HG02938 (cell line): ENCODE results near the gene ASCC1.
A peak's percentile ranks its signal among the peaks of the same experiment; 100 is the strongest.
"Not testable (repeated sequence)": the region's sequence is repeated elsewhere in the genome, so short reads cannot be mapped to it uniquely, and the experiment has no call there.

ENCODE experiments used
- ATAC-seq: cut with Tn5 transposase; IDR thresholded peaks from one replicate; pipeline ENCODE4 v1.9.1; 2021; ENCODE audit warnings: mild to moderate bottlenecking, moderate library complexity; ENCODE audit not compliant: unreplicated experiment

ASCC1 gene

DNA sequence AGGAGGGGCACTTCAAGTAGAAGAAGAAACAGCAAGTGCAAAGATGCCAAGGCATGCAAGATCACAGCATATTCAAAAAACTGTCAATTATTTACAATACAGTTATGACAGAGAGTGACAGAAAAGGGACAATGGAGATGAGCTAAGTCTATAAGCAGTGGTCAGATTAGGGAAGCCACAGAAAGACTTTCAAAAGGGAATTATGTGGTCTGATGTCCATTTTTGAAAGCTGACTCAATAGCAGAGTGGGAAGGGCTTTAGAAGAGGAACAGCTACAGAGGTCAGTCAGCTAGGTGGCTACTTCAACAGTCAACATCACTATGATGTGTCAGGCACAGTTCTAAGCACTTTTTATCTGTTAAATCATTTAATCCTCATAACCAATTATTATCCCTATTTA lies 82.6 kb downstream of the ASCC1 start:
- peak; percentile 95 for ATAC-seq

DNA sequence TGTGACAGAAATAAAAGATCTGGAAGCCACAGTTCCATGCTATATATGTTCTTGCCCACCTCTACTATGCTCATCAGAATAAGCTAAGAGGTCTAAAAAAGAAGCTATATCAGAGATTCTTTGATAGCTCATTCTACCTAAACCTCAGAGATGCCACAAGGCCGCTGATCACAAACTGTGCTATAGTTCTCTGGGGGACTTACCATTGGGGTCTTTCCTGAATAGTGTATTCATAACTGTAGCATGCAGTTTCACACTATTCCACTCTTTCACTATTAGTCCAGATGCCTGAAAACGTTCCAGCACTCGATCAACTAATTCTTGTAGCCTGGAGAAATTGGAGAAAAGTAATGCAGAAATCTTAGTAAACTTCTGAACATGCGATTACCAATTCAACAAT lies 83.2 kb downstream of the ASCC1 start:
- ATAC-seq: no peak

DNA sequence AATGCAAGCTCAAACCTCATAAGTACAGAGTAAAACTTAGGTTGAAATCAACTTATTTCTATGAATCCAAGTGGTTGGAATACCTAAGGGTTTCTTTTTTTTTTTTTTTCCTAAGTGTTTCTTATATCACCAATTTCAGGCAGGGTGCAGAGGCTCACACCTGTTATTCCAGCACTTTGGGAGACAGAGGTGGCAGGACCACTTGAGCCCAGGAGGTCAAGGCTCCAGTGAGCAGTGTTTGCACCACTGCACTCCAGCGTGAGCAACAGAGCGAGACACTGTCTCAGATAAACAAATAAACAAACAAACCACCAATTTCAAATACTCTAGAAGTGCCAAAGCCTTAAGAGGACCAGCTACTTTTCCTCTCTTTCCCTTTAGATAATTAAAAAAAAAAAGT lies 88.5 kb downstream of the ASCC1 start:
- ATAC-seq: no peak

DNA sequence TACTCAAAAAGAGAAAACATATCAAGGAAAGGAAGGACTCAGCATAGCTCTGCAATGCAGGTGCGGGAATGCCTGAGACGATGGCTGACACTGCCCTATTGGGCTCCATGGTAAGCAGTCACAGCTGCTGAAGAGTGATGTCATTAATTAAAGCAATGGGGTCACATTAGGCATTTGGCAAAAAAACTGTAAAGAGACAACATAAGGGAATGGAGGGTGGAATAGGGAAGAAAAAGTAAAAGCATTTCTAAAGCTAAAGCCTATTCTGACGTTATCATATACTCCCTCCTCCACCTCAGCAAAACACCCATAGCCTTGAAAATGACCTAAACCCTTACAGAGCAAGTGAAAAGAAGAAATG lies 89.2 kb downstream of the ASCC1 start:
- ATAC-seq: no peak

- no peak for ATAC-seq
Measured at GRCh38 chr10:72126184-72126871, 89.7 kb downstream of the ASCC1 start.

- ATAC-seq: no peak
Measured at GRCh38 chr10:72124989-72125388, 91.1 kb downstream of the ASCC1 start.

- ATAC-seq: no peak
Measured at GRCh38 chr10:72124381-72124780, 91.7 kb downstream of the ASCC1 start.

- ATAC-seq: no peak
Measured at GRCh38 chr10:72123616-72124015, 92.5 kb downstream of the ASCC1 start.

DNA sequence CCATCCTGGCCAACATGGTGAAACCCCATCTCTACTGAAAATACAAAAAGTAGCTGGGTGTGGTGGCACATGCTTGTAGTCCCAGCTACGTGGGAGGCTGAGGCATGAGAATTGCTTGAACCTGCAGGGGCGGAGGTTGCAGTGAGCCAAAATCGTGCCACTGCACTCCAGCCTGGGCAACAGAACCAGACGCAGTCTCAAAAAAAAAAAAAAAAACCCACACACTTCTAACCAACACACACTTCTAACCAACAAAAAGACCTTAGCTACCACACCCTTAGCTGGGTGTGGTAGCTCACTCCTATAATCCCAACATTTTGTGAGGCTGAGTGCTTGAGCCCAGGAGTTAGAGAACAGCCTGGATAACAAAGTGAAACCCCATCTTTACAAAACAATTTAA lies 93.9 kb downstream of the ASCC1 start:
- no peak for ATAC-seq

GRCh38 chr10:72121389-72121788 lies 94.7 kb downstream of the ASCC1 start:
- ATAC-seq: no peak

- no peak for ATAC-seq
Measured at GRCh38 chr10:72116372-72116771, 99.7 kb downstream of the ASCC1 start.

DNA sequence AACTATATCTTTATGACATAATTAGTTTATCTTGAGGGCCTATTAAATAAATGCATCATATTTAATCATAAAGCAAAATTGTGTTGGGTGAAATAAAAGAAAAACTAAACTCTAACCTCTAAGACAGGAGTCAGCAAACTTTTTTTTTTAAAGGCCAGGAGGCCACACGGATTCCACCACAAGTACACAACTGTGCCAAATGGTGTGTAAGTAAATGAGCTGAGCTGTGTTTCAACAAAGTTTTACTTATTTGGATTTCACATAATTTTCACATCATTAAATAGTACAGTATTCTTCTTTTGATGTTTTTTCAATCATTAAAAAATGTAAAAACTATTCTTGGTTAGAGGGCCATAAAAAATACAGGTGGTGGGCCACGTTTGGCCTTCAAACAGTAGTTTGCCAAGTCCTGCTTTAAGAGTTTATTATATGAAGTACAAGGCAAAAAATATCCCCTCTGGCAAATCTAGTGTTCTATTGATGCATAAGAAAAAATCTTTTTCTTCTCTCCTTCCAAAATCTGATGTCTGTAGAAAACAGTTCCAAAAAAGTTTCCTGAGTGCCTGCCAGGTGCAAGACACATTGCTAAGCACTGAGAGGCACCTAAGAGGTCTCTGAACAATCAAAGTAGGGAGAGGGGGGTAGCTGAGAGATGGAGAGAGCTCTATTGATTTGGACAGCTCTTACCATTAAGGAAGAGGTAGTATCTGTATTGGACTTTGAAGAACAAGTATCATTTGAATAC lies 101.2 kb downstream of the ASCC1 start:
- no peak for ATAC-seq

GRCh38 chr10:72110673-72111401 lies 105.2 kb downstream of the ASCC1 start:
- ATAC-seq: no peak

DNA sequence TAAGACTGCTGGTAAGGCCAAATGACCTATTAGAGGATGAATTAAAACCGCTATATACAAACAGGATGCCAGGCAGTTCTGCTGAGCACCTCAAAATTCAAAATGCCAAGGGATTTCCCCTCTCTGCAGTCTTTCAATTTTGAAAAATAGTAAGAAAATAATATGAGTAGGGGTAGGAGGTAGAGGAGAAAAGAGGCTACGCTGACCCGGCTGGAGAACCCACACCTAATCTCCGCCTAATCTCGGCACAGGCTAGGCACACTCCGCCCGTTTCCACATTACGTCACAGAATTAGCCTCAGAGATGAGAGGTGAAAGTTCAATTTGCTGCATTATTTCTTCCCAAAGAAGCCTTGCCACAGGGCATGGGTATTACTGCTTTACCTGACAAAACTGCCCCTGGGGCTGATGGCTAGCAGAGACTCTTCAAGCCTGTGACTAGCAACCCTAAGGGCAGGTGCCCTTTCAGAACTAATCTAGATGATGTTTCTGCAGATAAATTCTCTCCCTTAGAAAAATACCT lies 106.4 kb downstream of the ASCC1 start:
- no peak for ATAC-seq

DNA sequence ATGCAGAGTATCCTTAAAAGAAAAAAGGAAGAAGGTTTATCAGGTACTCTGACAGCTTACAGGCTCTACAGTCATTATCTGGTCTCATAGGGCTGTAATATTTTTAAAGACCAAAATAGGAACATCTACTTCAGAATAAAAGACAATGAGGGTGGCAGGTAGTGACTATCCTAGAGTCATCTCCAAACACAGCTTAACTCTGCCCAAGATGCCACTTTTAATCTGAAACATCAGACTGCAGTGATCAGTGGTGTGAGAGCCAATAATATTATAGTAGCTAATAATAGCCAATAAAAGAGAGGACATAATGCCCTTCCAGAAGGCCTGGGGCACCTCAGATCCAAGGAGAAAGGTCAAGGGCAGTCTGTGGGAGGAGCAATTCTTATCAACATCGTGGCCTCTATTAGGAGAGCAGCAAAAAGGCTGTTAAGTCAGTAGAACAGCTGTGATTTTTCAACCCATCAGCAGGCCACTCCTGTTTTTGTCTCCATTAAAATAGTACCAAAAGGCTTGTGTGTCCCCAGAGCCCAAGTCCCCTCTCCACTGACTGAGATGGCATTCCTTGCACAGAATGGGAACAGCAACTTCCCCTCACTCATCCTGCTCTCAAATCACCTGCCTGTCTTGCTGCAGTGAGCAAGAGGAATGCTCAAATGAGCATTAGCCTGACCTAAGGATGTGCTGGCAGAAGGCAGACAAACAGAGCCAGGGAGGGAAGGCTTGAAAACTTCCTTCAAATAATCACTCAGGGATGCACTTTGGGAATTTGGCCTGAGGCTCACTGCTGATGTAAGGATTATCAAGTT lies 107.0 kb downstream of the ASCC1 start:
- ATAC-seq: no peak

DNA sequence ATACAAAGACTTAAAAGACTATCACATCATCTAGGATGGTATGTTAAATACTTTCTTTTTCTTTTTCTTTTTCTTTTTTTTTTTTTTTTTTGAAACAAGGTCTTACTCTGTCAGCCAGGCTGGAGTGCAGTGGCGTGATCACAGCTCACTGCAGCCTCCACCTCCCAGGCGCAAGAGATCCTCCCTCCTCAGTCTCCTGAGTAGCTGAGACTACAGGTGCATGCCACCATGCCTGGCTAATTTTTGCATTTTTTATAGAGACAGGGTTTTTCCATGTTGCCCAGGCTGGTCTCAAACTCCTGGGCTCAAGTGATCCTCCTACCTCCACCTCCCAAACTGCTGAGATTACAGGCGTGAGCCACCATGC lies 108.1 kb downstream of the ASCC1 start:
- ATAC-seq: not testable (repeated sequence)

GRCh38 chr10:72107325-72108003 lies 108.6 kb downstream of the ASCC1 start:
- ATAC-seq: no peak

DNA sequence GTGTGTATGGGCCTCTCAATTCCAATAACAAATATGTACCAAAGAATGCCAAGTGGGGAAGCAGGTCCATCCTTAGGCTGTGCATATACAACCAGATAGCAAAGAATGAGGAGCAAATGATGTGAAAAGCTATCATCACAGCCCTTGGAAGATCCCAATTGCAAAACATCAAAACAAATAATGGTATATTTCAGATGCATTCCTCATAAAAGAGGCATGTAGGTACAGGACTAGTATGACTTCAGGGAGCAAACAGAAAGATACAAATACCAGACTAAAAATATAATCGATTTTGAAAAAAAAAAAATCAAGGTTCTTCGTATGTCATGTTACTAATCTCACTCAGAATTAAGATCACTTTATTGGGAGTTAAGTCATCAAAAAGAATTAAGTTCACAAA lies 109.2 kb downstream of the ASCC1 start:
- ATAC-seq: no peak

- no peak for ATAC-seq
Measured at GRCh38 chr10:72106154-72106849, 109.8 kb downstream of the ASCC1 start.

DNA sequence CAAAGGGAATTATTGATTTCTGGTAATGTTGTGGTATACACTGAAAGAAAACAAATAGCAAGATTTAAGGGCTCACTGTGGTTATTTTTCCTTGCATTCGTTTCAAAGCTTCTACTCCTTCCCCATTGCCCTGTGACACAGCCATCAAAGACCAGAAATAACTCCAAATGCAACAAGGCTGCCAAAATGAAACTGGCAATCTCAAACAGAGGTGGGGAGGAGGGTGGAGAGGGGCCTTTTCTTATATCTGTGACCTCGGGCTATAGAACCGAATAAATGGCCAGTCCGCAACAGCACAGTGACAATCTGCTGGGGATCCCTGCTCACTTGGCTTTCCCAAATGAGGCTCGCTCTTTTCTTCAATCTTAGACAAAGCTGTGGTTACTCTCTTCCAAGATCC lies 110.4 kb downstream of the ASCC1 start:
- ATAC-seq: no peak
